ENCODE results near the gene EPHA4.

EPHA4 gene

DNA sequence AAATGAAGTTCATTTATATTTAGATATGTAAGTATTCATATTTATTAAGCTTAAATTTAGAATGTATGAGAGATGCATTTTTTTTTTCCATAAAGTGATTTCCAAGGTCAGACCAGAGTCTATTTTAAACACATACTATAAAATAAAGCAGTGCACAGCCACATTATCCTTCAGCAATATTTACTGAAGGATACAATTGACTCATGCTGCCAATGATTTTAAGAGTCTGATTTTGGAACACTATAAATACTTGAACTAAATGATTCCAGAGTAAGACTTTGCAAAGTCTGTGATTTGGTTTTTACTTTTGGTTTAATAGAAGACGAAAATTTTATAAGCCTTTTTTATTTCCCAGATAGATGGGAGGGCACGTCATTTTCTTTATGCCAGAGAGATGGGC is 107.1 kb downstream of the EPHA4 start:
- no peak overlapping the region for H3K4me3 ChIP-seq (ENCODE audit: low read length)
- TF ChIP-seq CTCF (conservative IDR thresholded peaks at IDR 0.05; ENCODE audit: low read length) = no peak
- DNase-seq (ENCODE audit: low read depth) = no peak

- DNase-seq (ENCODE audit: low read depth) = no peak
- no peak overlapping the region for H3K4me3 ChIP-seq (ENCODE audit: low read length)
- TF ChIP-seq CTCF (conservative IDR thresholded peaks at IDR 0.05; ENCODE audit: low read length) = no peak
Measured at GRCh38 chr2:221463241-221463896, 108.7 kb downstream of the EPHA4 start.

GRCh38 chr2:221461901-221462300 is 110.2 kb downstream of the EPHA4 start:
- peak; percentile 53 for DNase-seq (ENCODE audit: low read depth)
- no peak for TF ChIP-seq CTCF (conservative IDR thresholded peaks at IDR 0.05; ENCODE audit: low read length)
- H3K4me3 ChIP-seq (ENCODE audit: low read length) = no peak overlapping the region

DNA sequence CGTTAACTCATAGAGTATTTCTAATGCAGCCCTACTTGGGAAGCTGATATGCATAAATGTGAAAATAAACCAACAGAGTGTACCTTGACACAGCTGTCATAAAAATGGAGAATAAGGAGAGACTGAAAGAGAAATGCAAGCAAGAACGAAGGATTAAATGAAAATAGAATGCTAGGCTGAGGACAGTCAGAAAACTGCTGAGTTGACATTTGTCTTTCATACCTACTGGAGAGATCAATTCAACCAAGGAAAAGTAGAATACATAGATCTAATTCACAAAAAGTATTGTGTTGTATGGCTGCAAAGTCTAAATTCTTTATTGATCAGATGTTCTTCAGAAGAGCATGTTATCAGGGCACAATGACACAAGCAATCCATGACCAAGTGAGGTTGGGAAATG is 112.0 kb downstream of the EPHA4 start:
- DNase-seq (ENCODE audit: low read depth) = no peak
- no peak overlapping the region for H3K4me3 ChIP-seq (ENCODE audit: low read length)
- no peak for TF ChIP-seq CTCF (conservative IDR thresholded peaks at IDR 0.05; ENCODE audit: low read length)

GRCh38 chr2:221458578-221458977 is 113.5 kb downstream of the EPHA4 start:
- no peak for DNase-seq (ENCODE audit: low read depth)
- TF ChIP-seq CTCF (conservative IDR thresholded peaks at IDR 0.05; ENCODE audit: low read length) = no peak
- no peak overlapping the region for H3K4me3 ChIP-seq (ENCODE audit: low read length)

DNA sequence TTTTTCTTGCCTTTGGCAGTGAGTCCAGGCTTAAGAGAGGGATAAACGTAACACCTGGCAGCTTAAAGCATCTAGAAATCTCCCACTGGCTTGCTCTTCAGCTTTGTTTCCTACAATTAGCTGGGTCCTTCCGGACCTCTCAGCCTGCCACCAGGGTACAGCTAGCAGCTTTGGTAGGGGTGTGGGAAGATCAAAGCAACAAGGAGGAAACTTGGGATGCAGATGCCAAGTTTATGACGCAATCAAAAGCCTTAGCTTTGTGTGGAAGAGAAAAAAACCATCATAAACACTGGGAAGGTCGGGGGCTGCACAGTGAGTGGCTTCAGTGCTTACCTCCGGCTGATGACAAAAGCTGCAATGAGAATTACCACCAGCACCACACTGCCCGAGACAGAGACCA is 116.9 kb downstream of the EPHA4 start:
- no peak overlapping the region for H3K4me3 ChIP-seq (ENCODE audit: low read length)
- TF ChIP-seq CTCF (conservative IDR thresholded peaks at IDR 0.05; ENCODE audit: low read length) = no peak
- DNase-seq (ENCODE audit: low read depth) = no peak

DNA sequence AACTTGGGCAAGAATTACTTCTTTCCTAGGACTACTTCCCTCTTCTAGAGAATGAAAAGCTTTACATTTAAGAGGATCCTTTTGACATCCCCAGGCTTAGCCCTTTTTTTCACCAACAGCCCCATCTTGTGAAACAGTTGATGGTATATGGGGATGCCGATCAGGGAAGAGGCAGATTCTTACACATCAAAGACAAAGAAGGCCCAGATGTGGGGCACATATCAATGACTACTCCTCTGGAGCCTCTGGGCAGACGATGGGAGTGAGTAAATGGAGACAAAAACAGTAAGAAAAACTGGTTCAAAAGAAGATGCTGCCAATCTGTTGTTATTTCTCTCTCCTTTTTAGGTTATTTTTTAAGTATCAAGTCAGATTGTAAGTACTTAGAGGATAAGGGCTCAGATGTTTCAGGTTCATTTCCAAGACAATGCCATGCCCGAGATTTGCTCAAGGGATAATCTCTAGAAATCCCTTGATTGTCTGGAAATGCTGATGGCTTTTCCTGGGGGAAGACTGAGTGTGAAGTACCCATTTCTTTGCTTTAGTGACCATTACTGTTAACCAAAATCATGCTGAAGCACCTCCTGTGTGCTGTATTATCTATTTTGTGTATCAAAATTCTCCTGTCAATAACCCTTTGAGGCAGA is 117.5 kb downstream of the EPHA4 start:
- no peak for TF ChIP-seq CTCF (conservative IDR thresholded peaks at IDR 0.05; ENCODE audit: low read length)
- no peak overlapping the region for H3K4me3 ChIP-seq (ENCODE audit: low read length)
- DNase-seq (ENCODE audit: low read depth) = no peak

Measured in AG10803 (cell line).